Panc1 (cell line): ENCODE measurements around the gene CIITA.

ENCODE experiments used
- POLR2AphosphoS5 ChIP-seq: IDR thresholded peaks from 2 replicates; pipeline ENCODE4 v1.6.1; 2012; ENCODE audit warnings: mild to moderate bottlenecking, low read depth, low read length, moderate library complexity
- TCF7L2 ChIP-seq: IDR thresholded peaks from 2 replicates; pipeline ENCODE4 v1.6.1; 2011; ENCODE audit warnings: mild to moderate bottlenecking, low read depth, low read length, inconsistent platforms
- TF ChIP-seq, protein P1 (sequence below): fragments of 450-650 bp; IDR thresholded peaks from 2 replicates; pipeline ENCODE4 v1.5.1; 2017; ENCODE audit warnings: mild to moderate bottlenecking
- TF ChIP-seq, protein P2 (sequence below), 2 experiments: IDR thresholded peaks; 2 replicates each; pipeline ENCODE4 v1.6.1; 2011 to 2012; ENCODE audit warnings: low read depth in 2 of 2, control low read depth in 1 of 2, low read length in 1 of 2, mild to moderate bottlenecking in 1 of 2, moderate library complexity in 1 of 2; ENCODE audit not compliant: insufficient read depth in 1 of 2

DNA sequence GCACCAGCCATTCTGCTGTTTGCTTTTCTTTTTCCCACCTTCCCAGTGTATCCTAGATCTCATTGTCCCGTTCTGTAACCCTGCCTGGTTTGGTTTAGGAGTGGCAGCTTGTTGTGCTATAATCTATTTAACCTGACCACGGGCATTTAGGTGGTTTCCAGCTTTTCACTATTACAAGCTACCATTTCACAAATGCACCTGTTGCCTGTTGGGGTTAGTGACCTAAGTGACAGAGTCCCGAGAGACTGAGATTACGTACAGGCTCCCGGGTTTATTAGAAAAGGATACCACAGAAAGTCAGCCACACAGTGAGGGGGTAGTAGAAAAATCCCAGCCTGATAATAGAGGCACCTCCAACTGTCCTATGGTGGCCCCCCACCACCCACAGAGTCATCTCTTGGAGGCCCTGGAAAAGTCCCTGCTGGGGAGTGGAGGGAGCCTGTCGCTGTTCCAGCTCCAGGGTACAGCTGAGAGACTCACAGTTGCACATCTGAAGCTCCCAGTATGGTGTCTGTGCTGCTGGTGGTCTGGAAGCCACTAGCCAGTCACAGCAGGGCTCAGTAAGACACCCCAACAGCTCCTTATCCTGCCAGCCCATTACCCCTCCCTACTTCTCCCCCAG lies 88.5 kb downstream of the CIITA start:
- TF ChIP-seq, protein P1, sequence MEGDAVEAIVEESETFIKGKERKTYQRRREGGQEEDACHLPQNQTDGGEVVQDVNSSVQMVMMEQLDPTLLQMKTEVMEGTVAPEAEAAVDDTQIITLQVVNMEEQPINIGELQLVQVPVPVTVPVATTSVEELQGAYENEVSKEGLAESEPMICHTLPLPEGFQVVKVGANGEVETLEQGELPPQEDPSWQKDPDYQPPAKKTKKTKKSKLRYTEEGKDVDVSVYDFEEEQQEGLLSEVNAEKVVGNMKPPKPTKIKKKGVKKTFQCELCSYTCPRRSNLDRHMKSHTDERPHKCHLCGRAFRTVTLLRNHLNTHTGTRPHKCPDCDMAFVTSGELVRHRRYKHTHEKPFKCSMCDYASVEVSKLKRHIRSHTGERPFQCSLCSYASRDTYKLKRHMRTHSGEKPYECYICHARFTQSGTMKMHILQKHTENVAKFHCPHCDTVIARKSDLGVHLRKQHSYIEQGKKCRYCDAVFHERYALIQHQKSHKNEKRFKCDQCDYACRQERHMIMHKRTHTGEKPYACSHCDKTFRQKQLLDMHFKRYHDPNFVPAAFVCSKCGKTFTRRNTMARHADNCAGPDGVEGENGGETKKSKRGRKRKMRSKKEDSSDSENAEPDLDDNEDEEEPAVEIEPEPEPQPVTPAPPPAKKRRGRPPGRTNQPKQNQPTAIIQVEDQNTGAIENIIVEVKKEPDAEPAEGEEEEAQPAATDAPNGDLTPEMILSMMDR, result no peak
- TF ChIP-seq, protein P2, sequence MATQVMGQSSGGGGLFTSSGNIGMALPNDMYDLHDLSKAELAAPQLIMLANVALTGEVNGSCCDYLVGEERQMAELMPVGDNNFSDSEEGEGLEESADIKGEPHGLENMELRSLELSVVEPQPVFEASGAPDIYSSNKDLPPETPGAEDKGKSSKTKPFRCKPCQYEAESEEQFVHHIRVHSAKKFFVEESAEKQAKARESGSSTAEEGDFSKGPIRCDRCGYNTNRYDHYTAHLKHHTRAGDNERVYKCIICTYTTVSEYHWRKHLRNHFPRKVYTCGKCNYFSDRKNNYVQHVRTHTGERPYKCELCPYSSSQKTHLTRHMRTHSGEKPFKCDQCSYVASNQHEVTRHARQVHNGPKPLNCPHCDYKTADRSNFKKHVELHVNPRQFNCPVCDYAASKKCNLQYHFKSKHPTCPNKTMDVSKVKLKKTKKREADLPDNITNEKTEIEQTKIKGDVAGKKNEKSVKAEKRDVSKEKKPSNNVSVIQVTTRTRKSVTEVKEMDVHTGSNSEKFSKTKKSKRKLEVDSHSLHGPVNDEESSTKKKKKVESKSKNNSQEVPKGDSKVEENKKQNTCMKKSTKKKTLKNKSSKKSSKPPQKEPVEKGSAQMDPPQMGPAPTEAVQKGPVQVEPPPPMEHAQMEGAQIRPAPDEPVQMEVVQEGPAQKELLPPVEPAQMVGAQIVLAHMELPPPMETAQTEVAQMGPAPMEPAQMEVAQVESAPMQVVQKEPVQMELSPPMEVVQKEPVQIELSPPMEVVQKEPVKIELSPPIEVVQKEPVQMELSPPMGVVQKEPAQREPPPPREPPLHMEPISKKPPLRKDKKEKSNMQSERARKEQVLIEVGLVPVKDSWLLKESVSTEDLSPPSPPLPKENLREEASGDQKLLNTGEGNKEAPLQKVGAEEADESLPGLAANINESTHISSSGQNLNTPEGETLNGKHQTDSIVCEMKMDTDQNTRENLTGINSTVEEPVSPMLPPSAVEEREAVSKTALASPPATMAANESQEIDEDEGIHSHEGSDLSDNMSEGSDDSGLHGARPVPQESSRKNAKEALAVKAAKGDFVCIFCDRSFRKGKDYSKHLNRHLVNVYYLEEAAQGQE (IDR thresholded peaks at IDR 0.05; ENCODE audit: insufficient read depth in 1 of 2, low read depth in 2 of 2, low read length in 1 of 2), result no peak
- no peak for TF ChIP-seq POLR2AphosphoS5
- no peak for TF ChIP-seq TCF7L2
